Smooth muscle cell (in vitro differentiated cells): ENCODE measurements around the gene NUPR2. TPM values are rescaled to one million over a fixed set of nuclear protein-coding genes. Genes with fewer than 3 reads are reported as not detected.
"Not testable (repeated sequence)": the region's sequence is repeated elsewhere in the genome, so short reads cannot be mapped to it uniquely, and the experiment has no call there.

Source experiments
- DNase-seq: peaks from one replicate; lab custom pipeline; 2025; ENCODE audit not compliant: unreplicated experiment; lab: John Stamatoyannopoulos, UW
- H2AFZ ChIP-seq: fragments of 200-600 bp; sonication (generic); 2 replicates; pipeline ENCODE4 v1.6.0; 2016; ENCODE audit warnings: antibody characterized with exemption, low read depth, mild to moderate bottlenecking
- H3F3A ChIP-seq: fragments of 200-600 bp; sonication (generic); 2 replicates; pipeline ENCODE4 v1.6.0; 2017; ENCODE audit warnings: antibody characterized with exemption, low read depth
- H3K27ac ChIP-seq: fragments of 200-600 bp; sonication (generic); 2 replicates; pipeline ENCODE4 v1.5.1; 2016; ENCODE audit warnings: low read depth, mild to moderate bottlenecking
- H3K27me3 ChIP-seq: fragments of 200-600 bp; sonication (generic); 2 replicates; pipeline ENCODE4 v1.6.1; 2016; ENCODE audit warnings: low read depth, mild to moderate bottlenecking
- H3K36me3 ChIP-seq: fragments of 200-600 bp; sonication (generic); 2 replicates; pipeline ENCODE4 v1.5.1; 2016; ENCODE audit warnings: low read depth
- H3K4me1 ChIP-seq: fragments of 200-600 bp; sonication (generic); 2 replicates; pipeline ENCODE4 v1.5.1; 2016; ENCODE audit warnings: low read depth
- H3K4me2 ChIP-seq: fragments of 200-600 bp; sonication (generic); 2 replicates; pipeline ENCODE4 v1.6.0; 2016; ENCODE audit warnings: mild to moderate bottlenecking
- H3K4me3 ChIP-seq: fragments of 200-600 bp; sonication (generic); 2 replicates; pipeline ENCODE4 v1.5.1; 2016; ENCODE audit warnings: mild to moderate bottlenecking
- H3K79me2 ChIP-seq: fragments of 200-600 bp; sonication (generic); 2 replicates; pipeline ENCODE4 v1.6.0; 2016; ENCODE audit warnings: low read depth, mild to moderate bottlenecking
- H3K9ac ChIP-seq: fragments of 200-600 bp; sonication (generic); 2 replicates; pipeline ENCODE4 v1.6.0; 2016; ENCODE audit warnings: low read depth
- H3K9me3 ChIP-seq: fragments of 200-600 bp; sonication (generic); replicated peaks from 2 replicates; pipeline ENCODE4 v1.5.1; 2016; ENCODE audit warnings: low read depth
- H4K20me1 ChIP-seq: fragments of 200-600 bp; sonication (generic); 2 replicates; pipeline ENCODE4 v1.6.0; 2016; ENCODE audit warnings: low read depth
- CTCF ChIP-seq: fragments of 200-600 bp; sonication (generic); IDR thresholded peaks from 2 replicates; pipeline ENCODE4 v1.5.1; 2017; ENCODE audit warnings: borderline replicate concordance, mild to moderate bottlenecking, antibody characterized with exemption; ENCODE audit not compliant: insufficient read depth, poor library complexity, severe bottlenecking
- WGBS: methylation state at CpG from one replicate; pipeline ENCODE4 v1.1.7; 2016; ENCODE audit warnings: low lambda C conversion rate; 5-methylcytosine and 5-hydroxymethylcytosine counted together
- polyA plus RNA-seq: library from polyadenylated mRNA; unstranded; fragments of >200 nt; fragmentation: Nextera tagmentation; extraction: Ambion mirVana; gene quantifications from 2 replicates; pipeline ENCODE4 v1.2.1, GENCODE V29; 2016
- total RNA-seq: library from RNA; depleted of rRNA; stranded (reverse); fragments of >200 nt; gene quantifications from 2 replicates; pipeline ENCODE4 v1.2.3, GENCODE V29; 2014

The NUPR2 gene
- total and polyA plus RNA-seq, 2 experiments from 2014 or later: not detected

DNA sequence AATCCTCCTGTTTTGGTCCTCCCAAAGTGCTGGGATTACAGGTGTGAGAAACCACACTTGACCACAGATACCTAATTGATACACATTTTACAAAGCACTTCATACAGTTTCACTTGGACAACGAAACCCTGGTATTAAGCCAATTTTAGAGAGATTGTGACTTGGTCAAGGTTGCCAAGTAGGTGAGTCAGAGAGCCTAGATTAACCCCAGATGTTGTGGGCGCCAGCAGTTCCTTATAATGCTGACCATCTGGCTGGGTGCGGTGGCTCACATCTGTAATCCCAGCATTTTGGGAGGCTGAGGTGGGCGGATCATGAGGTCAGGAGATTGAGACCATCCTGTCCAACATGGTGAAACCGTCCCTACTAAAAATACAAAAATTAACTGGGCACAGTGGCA, 18.5 kb downstream of the NUPR2 start:
- no peaks in the 10 kb centered on the region for H3K9me3 ChIP-seq
- H3K4me1 ChIP-seq: no peaks in the 10 kb centered on the region
- no peak overlapping the region for H3K27ac ChIP-seq
- H2AFZ ChIP-seq: no peak overlapping the region
- no peak for DNase-seq
- TF ChIP-seq CTCF: no peak
- H3F3A ChIP-seq: no peaks in the 10 kb centered on the region
- no peaks in the 10 kb centered on the region for H3K36me3 ChIP-seq
- no peaks in the 10 kb centered on the region for H3K79me2 ChIP-seq
- no peak overlapping the region for H3K4me3 ChIP-seq
- H3K27me3 ChIP-seq: no peaks in the 10 kb centered on the region
- no peaks in the 10 kb centered on the region for H4K20me1 ChIP-seq
- H3K4me2 ChIP-seq: no peak overlapping the region
- H3K9ac ChIP-seq: no peak overlapping the region
- WGBS: 91% methylated on average over 5 of the region's 5 CpGs

GRCh38 chr7:56092789-56093531, 23.3 kb downstream of the NUPR2 start, which contains the start of gene PHKG1:
PHKG1 (minus strand) TSS chr7:56092952; CDS start chr7:56088941, 4,011 bp downstream.
- no peak for TF ChIP-seq CTCF
- no peak within 1 kb of the TSS for H3K4me2 ChIP-seq
- H3K4me3 ChIP-seq: no peak within 1 kb of the TSS
- DNase-seq: no peak
- no peaks in the 10 kb centered on the region for H3K79me2 ChIP-seq
- H3F3A ChIP-seq: no peaks in the 10 kb centered on the region
- H3K27me3 ChIP-seq: no peaks in the 10 kb centered on the region
- no peaks in the 10 kb centered on the region for H3K9me3 ChIP-seq
- H3K27ac ChIP-seq: no peak within 1 kb of the TSS
- no peak within 1 kb of the TSS for H3K9ac ChIP-seq
- 84% methylated on average over 19 of the region's 19 CpGs for WGBS
- H4K20me1 ChIP-seq: no peaks in the 10 kb centered on the region
- H3K4me1 ChIP-seq: no peaks in the 10 kb centered on the region
- H3K36me3 ChIP-seq: no peaks in the 10 kb centered on the region
- no peak within 1 kb of the TSS for H2AFZ ChIP-seq

DNA sequence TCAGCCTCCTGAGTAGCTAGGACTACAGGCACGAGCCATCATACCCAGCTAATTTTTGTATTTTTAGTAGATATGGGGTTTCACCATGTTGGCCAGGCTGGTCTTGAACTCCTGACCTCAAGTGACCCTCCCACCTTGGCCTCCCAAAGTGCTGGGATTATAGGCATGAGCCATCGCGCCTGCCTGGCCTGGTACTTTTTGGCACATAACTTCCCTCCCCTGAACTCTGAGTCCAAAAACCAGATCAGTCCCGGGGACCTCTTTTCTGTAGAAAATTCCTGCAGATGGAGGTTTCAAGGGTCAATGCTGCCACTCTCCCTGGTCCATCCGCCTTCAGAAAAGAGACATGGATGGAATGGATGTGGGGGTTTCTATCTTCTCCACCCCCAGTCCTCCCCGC, 23.8 kb downstream of the NUPR2 start:
- not testable (repeated sequence) for H3K27ac ChIP-seq, H2AFZ ChIP-seq, H3K79me2 ChIP-seq, H3K4me2 ChIP-seq, H4K20me1 ChIP-seq, H3F3A ChIP-seq, H3K9ac ChIP-seq, H3K4me1 ChIP-seq, H3K27me3 ChIP-seq, DNase-seq, H3K36me3 ChIP-seq, H3K4me3 ChIP-seq, H3K9me3 ChIP-seq
- 92% methylated on average over 6 of the region's 6 CpGs for WGBS

- Histone ChIP-seq H3K79me2 (no peaks in the 10 kb centered on the region), H3K4me3 (no peak overlapping the region), H3K4me2 (no peak overlapping the region), H4K20me1 (no peaks in the 10 kb centered on the region), H2AFZ (no peak overlapping the region), H3K36me3 (no peaks in the 10 kb centered on the region), H3K27ac (no peak overlapping the region), H3K9me3 (no peaks in the 10 kb centered on the region), H3F3A (no peaks in the 10 kb centered on the region), H3K9ac (no peak overlapping the region), H3K27me3 (no peaks in the 10 kb centered on the region), H3K4me1 (no peaks in the 10 kb centered on the region)
- DNase-seq: no peak
- no peak for TF ChIP-seq CTCF
- 91% methylated on average over 3 of the region's 3 CpGs for WGBS
Measured at GRCh38 chr7:56091591-56091990, 24.6 kb downstream of the NUPR2 start.
